Measurements from ENCODE around the gene NR2F1. TPM values are rescaled to one million over a fixed set of nuclear protein-coding genes. Genes with fewer than 3 reads are reported as not detected.

NR2F1 gene
- total and polyA plus RNA-seq, 2 experiments from 2014 or later = 7.3 to 19.9 TPM

GRCh38 chr5:93632327-93632726, 49.3 kb downstream of the NR2F1 start:
- whole genome bisulfite sequencing (ENCODE audit: low lambda C conversion rate, missing lambda C conversion rate) = 72% methylated on average over 4 of the region's 4 CpGs
- no peaks in the 10 kb centered on the region for H4K20me1 ChIP-seq (ENCODE audit: insufficient read depth, poor library complexity, severe bottlenecking)
- no peak for DNase-seq (ENCODE audit: low spot score)

GRCh38 chr5:93635991-93636390, 53.0 kb downstream of the NR2F1 start:
- Histone ChIP-seq H2AFZ (no peak overlapping the region), H3K27me3 (no peaks in the 10 kb centered on the region), H3K79me2 (no peaks in the 10 kb centered on the region), H3K4me3 (no peak overlapping the region), H3K4me2 (no peak overlapping the region), H3K27ac (no peak overlapping the region), H3K36me3 (replicated peaks; ENCODE audit: insufficient read depth, low read depth) (no peaks in the 10 kb centered on the region), H3K9me3 (ENCODE audit: low read depth) (no peaks in the 10 kb centered on the region), H4K20me1 (ENCODE audit: insufficient read depth, poor library complexity, severe bottlenecking) (no peaks in the 10 kb centered on the region), H3K9me2 (replicated peaks; ENCODE audit: insufficient read depth) (no peaks in the 10 kb centered on the region), H3K4me1 (ENCODE audit: insufficient read depth) (no peaks in the 10 kb centered on the region)
- DNase-seq (ENCODE audit: low spot score) = no peak
- TF ChIP-seq EZH2 (IDR thresholded peaks at IDR 0.05; ENCODE audit: borderline replicate concordance) (no peak), CTCF (IDR thresholded peaks at IDR 0.05; ENCODE audit: poor library complexity) (no peak), EZH2phosphoT487 (IDR thresholded peaks at IDR 0.05; ENCODE audit: low read depth, severe bottlenecking, unreplicated experiment) (no peak)

More at GRCh38 chr5:93632327-93632726, 49.3 kb downstream of the NR2F1 start:
- Histone ChIP-seq H3K4me3 (no peak overlapping the region), H3K9me2 (replicated peaks; ENCODE audit: insufficient read depth) (no peaks in the 10 kb centered on the region), H3K4me2 (no peak overlapping the region), H3K4me1 (ENCODE audit: insufficient read depth) (no peaks in the 10 kb centered on the region), H3K36me3 (replicated peaks; ENCODE audit: insufficient read depth, low read depth) (no peaks in the 10 kb centered on the region), H3K27ac (no peak overlapping the region), H3K9me3 (ENCODE audit: low read depth) (no peaks in the 10 kb centered on the region), H3K79me2 (no peaks in the 10 kb centered on the region), H3K27me3 (no peaks in the 10 kb centered on the region), H2AFZ (no peak overlapping the region)
- TF ChIP-seq CTCF (IDR thresholded peaks at IDR 0.05; ENCODE audit: poor library complexity) (no peak), EZH2 (IDR thresholded peaks at IDR 0.05; ENCODE audit: borderline replicate concordance) (no peak), EZH2phosphoT487 (IDR thresholded peaks at IDR 0.05; ENCODE audit: low read depth, severe bottlenecking, unreplicated experiment) (no peak)

- H2AFZ ChIP-seq = no peak overlapping the region
- WGBS (ENCODE audit: low lambda C conversion rate, missing lambda C conversion rate) = 92% methylated on average over 1 of the region's 1 CpG
- H3K79me2 ChIP-seq = no peaks in the 10 kb centered on the region
- no peak for DNase-seq (ENCODE audit: low spot score)
- H3K9me2 ChIP-seq (replicated peaks; ENCODE audit: insufficient read depth) = no peaks in the 10 kb centered on the region
- H3K4me1 ChIP-seq (ENCODE audit: insufficient read depth) = no peaks in the 10 kb centered on the region
- H3K4me2 ChIP-seq = no peak overlapping the region
- no peak overlapping the region for H3K27ac ChIP-seq
- TF ChIP-seq EZH2phosphoT487 (IDR thresholded peaks at IDR 0.05; ENCODE audit: low read depth, severe bottlenecking, unreplicated experiment) = no peak
- TF ChIP-seq CTCF (IDR thresholded peaks at IDR 0.05; ENCODE audit: poor library complexity) = no peak
- no peak for TF ChIP-seq EZH2 (IDR thresholded peaks at IDR 0.05; ENCODE audit: borderline replicate concordance)
- no peaks in the 10 kb centered on the region for H3K36me3 ChIP-seq (replicated peaks; ENCODE audit: insufficient read depth, low read depth)
- no peaks in the 10 kb centered on the region for H3K9me3 ChIP-seq (ENCODE audit: low read depth)
- no peaks in the 10 kb centered on the region for H4K20me1 ChIP-seq (ENCODE audit: insufficient read depth, poor library complexity, severe bottlenecking)
- H3K4me3 ChIP-seq = no peak overlapping the region
- no peaks in the 10 kb centered on the region for H3K27me3 ChIP-seq
These were observed 53.8 kb downstream of the NR2F1 start for GRCh38 chr5:93636837-93637236.

- no peak overlapping the region for H3K4me3 ChIP-seq
- no peak overlapping the region for H2AFZ ChIP-seq
- DNase-seq (ENCODE audit: low spot score) = no peak
- H3K9me2 ChIP-seq (replicated peaks; ENCODE audit: insufficient read depth) = no peaks in the 10 kb centered on the region
- H3K27ac ChIP-seq = no peak overlapping the region
- no peaks in the 10 kb centered on the region for H4K20me1 ChIP-seq (ENCODE audit: insufficient read depth, poor library complexity, severe bottlenecking)
- no peaks in the 10 kb centered on the region for H3K27me3 ChIP-seq
- 51% methylated on average over 2 of the region's 2 CpGs for WGBS (ENCODE audit: low lambda C conversion rate, missing lambda C conversion rate)
- no peaks in the 10 kb centered on the region for H3K4me1 ChIP-seq (ENCODE audit: insufficient read depth)
- no peaks in the 10 kb centered on the region for H3K36me3 ChIP-seq (replicated peaks; ENCODE audit: insufficient read depth, low read depth)
- no peaks in the 10 kb centered on the region for H3K79me2 ChIP-seq
- TF ChIP-seq EZH2 (IDR thresholded peaks at IDR 0.05; ENCODE audit: borderline replicate concordance) = no peak
- TF ChIP-seq EZH2phosphoT487 (IDR thresholded peaks at IDR 0.05; ENCODE audit: low read depth, severe bottlenecking, unreplicated experiment) = no peak
- TF ChIP-seq CTCF (IDR thresholded peaks at IDR 0.05; ENCODE audit: poor library complexity) = no peak
- H3K4me2 ChIP-seq = no peak overlapping the region
- H3K9me3 ChIP-seq (ENCODE audit: low read depth) = no peaks in the 10 kb centered on the region
These were observed 54.7 kb downstream of the NR2F1 start for GRCh38 chr5:93637697-93638096.
